ENCODE data around the gene SHCBP1L. TPM values are rescaled to one million over a fixed set of nuclear protein-coding genes. Genes with fewer than 3 reads are reported as not detected.

Gene SHCBP1L
- total RNA-seq, 2 donors from 2014 or later, result not detected

- H3K27me3 ChIP-seq, result no peaks in the 10 kb centered on the region
- H3K4me1 ChIP-seq, result no peaks in the 10 kb centered on the region
- DNase-seq, result no peak
- no peaks in the 10 kb centered on the region for H3K9me3 ChIP-seq
- H3K36me3 ChIP-seq, result peaks cover 23% of the 10 kb centered on the region
- intact Hi-C loops (cut with DNase I), result no loop called here
- no peak overlapping the region for H3K27ac ChIP-seq
- TF ChIP-seq, protein P1, sequence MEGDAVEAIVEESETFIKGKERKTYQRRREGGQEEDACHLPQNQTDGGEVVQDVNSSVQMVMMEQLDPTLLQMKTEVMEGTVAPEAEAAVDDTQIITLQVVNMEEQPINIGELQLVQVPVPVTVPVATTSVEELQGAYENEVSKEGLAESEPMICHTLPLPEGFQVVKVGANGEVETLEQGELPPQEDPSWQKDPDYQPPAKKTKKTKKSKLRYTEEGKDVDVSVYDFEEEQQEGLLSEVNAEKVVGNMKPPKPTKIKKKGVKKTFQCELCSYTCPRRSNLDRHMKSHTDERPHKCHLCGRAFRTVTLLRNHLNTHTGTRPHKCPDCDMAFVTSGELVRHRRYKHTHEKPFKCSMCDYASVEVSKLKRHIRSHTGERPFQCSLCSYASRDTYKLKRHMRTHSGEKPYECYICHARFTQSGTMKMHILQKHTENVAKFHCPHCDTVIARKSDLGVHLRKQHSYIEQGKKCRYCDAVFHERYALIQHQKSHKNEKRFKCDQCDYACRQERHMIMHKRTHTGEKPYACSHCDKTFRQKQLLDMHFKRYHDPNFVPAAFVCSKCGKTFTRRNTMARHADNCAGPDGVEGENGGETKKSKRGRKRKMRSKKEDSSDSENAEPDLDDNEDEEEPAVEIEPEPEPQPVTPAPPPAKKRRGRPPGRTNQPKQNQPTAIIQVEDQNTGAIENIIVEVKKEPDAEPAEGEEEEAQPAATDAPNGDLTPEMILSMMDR (IDR thresholded peaks at IDR 0.05), result no peak
- no peak overlapping the region for H3K9ac ChIP-seq (ENCODE audit: low read depth in 2 of 2, low read length in 2 of 2)
- no peak overlapping the region for H3K4me3 ChIP-seq
Measured at GRCh38 chr1:182884872-182885271, 68.1 kb downstream of the SHCBP1L start.

DNA sequence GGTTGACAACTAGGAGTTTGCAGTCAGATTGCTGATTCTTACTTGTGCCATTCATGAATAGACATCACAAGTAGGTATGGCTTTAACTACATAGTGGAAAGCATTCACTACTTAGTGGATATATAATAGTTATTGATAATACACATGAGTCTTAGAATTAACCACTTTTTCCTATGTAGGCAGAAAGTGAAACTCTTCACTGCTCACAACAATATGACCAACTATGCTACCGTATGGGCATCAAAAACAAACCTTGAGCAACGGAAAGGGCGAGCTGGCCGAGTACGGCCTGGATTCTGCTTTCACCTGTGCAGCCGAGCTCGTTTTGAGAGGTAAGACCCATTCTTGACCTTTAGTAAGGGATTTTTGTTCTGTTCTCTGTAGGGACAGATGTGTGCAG, 75.1 kb downstream of the SHCBP1L start:
- no peaks in the 10 kb centered on the region for H3K9me3 ChIP-seq
- H3K27me3 ChIP-seq, result no peaks in the 10 kb centered on the region
- H3K9ac ChIP-seq (ENCODE audit: low read depth in 2 of 2, low read length in 2 of 2), result no peak overlapping the region
- peaks cover 52% of the 10 kb centered on the region for H3K36me3 ChIP-seq
- TF ChIP-seq, protein P1 (IDR thresholded peaks at IDR 0.05), result no peak
- no peak for DNase-seq
- no peaks in the 10 kb centered on the region for H3K4me1 ChIP-seq
- no peak overlapping the region for H3K27ac ChIP-seq
- no peak overlapping the region for H3K4me3 ChIP-seq
- intact Hi-C loops (cut with DNase I), result no loop called here

DNA sequence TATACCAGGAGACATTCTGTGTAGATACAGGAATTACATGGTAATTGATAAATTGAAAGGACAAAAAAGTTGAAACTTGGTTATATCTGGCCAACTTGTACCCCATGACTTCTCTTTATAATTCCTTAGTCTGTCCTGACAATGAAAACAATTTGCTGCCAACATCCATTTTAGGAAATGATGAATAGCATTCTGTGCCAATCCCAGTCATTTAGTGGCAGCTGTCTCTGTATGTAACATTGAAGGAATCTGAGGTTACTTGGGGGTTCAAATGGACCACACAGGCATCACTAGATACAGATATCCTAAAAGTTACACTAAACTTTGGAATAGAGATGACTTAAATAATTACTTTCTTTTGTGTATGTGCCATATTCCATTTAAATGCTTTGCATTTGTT, 75.6 kb downstream of the SHCBP1L start:
- Histone ChIP-seq H3K27ac (no peak overlapping the region), H3K4me1 (no peaks in the 10 kb centered on the region), H3K27me3 (no peaks in the 10 kb centered on the region), H3K9me3 (no peaks in the 10 kb centered on the region), H3K9ac (ENCODE audit: low read depth in 2 of 2, low read length in 2 of 2) (no peak overlapping the region), H3K4me3 (no peak overlapping the region), H3K36me3 (peaks cover 50% of the 10 kb centered on the region)
- no peak for DNase-seq
- TF ChIP-seq, protein P1 (IDR thresholded peaks at IDR 0.05), result no peak
- intact Hi-C loops (cut with DNase I), result no loop called here

GRCh38 chr1:182875889-182876288, 77.1 kb downstream of the SHCBP1L start:
- no peak for DNase-seq
- peaks cover 36% of the 10 kb centered on the region for H3K36me3 ChIP-seq
- H3K4me1 ChIP-seq, result no peaks in the 10 kb centered on the region
- H3K27me3 ChIP-seq, result no peaks in the 10 kb centered on the region
- H3K27ac ChIP-seq, result no peak overlapping the region
- H3K4me3 ChIP-seq, result no peak overlapping the region
- no peaks in the 10 kb centered on the region for H3K9me3 ChIP-seq
- H3K9ac ChIP-seq (ENCODE audit: low read depth in 2 of 2, low read length in 2 of 2), result no peak overlapping the region
- TF ChIP-seq, protein P1 (IDR thresholded peaks at IDR 0.05), result no peak
- intact Hi-C loops (cut with DNase I), result no loop called here

DNA sequence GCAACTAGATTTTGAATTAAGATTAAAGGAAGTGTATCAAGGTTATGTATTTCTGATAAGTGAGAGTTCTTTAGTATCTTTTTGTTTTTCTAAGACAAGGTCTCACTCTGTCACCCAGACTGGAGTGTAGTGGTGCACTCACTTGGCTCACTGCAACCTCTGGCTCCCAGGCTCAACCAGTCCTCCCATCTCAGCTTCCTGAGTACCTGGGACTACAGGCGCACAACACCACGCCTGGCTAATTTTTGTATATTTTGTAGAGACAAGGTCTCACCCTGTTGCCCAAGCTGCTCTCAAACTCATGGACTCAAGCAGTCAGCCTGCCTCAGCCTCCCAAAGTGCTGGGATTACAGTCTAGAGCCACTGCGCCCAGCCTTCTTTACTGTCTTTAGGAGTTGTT, 80.1 kb downstream of the SHCBP1L start:
- H3K4me3 ChIP-seq, result no peak overlapping the region

More for the DNA sequence above, 80.1 kb downstream of the SHCBP1L start:
- DNase-seq, result no peak
- intact Hi-C loops (cut with DNase I), result no loop called here
- Histone ChIP-seq H3K27me3 (no peaks in the 10 kb centered on the region), H3K4me1 (no peaks in the 10 kb centered on the region), H3K36me3 (peaks cover 23% of the 10 kb centered on the region), H3K9ac (ENCODE audit: low read depth in 2 of 2, low read length in 2 of 2) (no peak overlapping the region), H3K27ac (no peak overlapping the region), H3K9me3 (no peaks in the 10 kb centered on the region)
- TF ChIP-seq, protein P1 (IDR thresholded peaks at IDR 0.05), result no peak
